ENCODE data around the gene SLX9.

SLX9 gene, protein sequence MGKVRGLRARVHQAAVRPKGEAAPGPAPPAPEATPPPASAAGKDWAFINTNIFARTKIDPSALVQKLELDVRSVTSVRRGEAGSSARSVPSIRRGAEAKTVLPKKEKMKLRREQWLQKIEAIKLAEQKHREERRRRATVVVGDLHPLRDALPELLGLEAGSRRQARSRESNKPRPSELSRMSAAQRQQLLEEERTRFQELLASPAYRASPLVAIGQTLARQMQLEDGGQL

GRCh38 chr21:44939532-44940115, at the start of gene SLX9:
Gene SLX9 (plus strand): TSS chr21:44940029. CDS start chr21:44940058, 29 bp downstream.
- DNase-seq: peak; percentile 61

DNA sequence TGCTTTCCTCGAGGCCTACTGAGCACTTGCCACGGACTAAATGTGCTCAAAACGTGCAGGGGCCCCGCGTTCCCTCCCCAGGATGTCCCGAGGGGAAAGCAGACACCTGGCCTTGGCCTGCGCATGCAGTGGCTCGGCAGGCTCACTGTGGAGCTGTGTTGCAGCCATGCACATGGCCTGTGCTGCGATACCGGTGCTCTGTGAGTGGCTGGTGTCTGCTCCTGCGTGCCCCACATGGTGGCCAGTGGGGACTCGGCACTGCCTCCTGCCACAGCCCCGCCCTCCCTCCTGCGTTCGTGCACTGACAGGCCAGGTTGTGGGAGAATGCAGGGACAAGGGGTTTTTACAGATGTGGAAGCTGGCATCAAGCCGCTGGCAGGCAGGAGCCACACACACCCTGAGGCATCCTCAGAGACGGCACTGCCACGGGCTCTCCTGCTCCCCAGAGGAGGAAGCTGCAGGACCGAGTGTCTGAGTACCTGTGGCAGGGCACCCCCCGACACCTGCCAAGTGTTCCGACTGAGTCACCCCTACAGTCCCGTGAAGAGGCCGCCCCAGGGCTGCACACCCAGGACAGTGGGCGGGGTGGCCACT, 49.4 kb upstream of the SLX9 start:
- DNase-seq: no peak

DNA sequence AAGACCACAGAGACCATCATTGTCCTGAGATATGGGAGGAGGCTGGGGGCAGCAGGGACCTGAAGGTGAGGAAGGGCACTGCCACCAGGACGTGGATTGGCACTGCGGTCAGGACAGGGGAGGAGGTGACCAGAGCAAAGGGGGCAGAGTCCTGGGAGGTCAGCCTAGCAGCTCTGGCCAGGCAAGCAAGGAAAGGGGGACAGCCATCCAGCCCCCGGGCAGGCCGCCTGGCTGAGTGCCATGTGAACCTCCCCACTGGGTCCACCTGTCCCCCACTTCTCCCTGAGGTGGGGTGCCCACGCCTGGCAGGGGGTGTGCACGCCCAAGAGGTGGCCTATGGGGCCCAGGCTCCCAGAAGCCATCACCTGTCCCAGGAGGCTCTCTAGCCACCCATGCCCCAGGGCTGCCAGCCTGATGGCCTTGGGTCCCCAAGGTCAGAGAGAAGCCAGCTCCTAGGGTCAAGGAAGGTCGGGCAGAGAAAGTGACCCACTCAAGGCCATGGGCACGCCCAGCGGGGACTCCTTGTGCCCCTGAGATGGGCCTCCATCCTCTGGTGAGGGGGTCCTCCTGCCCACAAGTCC, 48.8 kb upstream of the SLX9 start:
- no peak for DNase-seq

- DNase-seq: no peak
Measured at GRCh38 chr21:44891631-44892031, 48.2 kb upstream of the SLX9 start.

DNA sequence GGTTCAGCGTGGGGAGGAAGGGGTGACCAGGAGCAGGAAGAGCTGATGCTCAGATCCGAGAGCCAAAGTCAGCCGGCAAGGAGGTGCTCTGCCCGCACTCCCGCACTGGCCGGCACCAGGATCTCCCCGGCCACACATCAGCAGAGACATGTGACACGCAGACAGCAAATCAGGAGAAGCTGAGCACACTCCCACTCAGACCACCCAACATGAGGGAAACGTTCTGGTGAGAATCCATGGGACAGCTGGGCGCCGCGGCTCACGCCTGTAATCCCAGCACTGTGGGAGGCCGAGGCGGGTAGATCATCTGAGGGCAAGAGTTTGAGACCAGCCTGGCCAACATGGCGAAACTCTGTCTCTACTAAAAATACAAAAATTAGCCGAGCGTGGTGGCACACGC, 47.7 kb upstream of the SLX9 start:
- DNase-seq: no peak

DNA sequence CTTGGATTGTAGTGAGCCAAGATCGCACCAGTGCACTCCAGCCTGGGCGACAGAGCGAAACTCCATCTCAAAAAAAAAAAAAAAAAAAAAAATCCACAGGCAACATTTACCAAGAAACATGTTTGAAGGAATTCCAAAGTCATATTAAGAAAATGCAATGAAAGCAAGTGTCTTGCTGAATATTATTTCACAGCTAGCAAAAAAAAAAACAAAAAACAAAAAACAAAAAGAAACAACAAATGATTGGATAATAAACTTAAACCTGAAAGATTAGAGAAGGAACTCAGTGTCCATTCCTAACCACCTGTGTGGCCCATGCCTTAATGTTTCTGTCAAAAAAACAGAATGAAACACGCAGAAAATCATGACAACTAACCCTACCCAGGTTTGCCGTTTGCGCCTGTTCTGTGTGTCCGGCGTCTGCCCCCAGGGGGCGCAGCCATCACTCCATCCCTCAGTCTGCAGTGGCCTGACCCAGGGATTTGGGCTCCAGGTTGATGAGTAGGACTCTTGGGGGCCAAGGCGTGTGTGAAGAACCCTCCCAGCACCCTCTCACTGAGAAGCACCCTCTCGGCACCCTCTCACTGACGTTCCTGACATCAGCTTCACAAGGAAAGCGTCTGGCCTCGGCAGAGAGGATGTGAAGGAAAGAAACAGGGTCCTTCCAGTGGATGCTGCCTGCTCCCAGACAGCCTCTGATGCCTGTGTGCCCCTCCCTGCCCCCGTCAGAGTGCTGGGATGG, 47.1 kb upstream of the SLX9 start:
- DNase-seq: peak; percentile 33

GRCh38 chr21:44893278-44893556, 46.6 kb upstream of the SLX9 start:
- no peak for DNase-seq

DNA sequence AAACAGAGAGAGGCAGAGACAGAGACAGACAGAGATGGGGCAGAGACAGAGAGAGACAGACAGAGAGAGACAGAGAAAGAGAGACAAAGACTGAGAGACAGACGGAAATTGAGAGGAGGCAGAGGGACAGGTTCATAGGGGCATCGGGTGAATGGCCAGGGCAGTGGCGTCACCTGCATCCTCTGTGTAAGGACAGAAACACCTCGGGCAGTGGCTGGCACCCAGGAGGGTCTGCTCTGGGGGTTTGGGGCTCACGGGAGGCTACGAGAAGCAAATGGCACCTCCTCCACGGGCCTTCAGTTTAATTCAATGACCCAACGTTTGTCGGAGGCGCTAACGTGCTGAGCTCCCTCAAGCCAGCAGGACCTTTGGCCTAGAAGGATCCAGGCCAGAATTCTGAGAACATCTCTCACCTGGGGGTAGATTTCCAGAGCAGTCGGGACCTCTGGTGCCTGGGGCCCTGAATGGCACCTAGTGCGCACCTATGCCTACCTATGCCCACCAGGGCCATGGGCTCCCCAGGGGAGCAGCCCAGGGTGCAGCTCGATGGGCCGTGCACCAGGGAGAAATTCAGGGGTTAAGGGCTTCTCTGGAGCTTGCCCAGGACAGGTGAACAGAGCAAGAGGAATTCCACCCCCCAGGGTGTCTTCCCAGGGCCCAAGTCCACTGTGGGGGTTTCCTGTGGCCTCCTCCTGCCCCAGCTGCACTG, 45.7 kb upstream of the SLX9 start:
- no peak for DNase-seq

- no peak for DNase-seq
Measured at GRCh38 chr21:44894687-44895302, 45.0 kb upstream of the SLX9 start.

DNA sequence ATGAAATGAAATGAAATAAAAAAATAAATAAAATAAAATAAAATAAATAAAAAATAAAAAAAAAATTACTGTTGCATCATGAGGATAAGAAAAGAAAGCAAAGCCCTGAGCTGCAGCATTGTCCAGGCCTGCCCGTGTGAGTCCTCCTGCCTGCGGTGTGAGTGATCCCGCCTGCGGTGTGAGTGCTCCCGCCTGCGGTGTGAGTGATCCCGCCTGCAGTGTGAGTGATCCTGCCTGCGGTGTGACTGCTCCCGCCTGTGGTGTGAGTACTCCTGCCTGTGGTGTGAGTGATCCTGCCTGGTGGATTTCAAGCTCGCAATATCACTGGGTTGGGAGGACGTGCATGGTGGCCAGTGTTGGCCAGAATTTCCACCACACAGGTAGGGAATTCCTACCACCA, 44.0 kb upstream of the SLX9 start:
- DNase-seq: no peak

GRCh38 chr21:44896561-44897286, 43.1 kb upstream of the SLX9 start:
- no peak for DNase-seq

GRCh38 chr21:44897326-44898010, 42.4 kb upstream of the SLX9 start:
- DNase-seq: no peak

DNA sequence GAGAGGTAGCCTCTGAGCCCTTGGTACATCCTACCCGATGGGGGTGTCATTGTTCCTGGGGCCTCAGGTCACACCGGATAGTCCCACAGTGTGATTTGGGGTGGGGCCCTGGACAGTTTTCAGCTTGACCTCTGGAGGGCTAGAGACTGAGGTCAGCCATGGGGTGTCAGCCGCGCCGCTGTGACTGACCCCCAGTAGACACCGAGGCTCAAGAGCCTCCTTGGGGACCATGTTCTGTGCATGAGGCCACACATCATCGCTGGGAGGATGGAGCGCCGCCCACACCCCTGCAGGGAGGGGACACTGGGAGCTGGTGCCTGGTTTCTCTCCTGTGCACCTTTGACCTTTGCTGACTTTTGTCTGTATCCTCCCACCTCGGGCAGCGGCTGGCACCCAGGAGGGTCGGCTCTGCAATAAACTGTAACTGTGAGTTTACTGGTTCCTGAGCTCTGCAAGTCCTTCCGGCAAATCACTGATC, 41.8 kb upstream of the SLX9 start:
- DNase-seq: no peak

DNA sequence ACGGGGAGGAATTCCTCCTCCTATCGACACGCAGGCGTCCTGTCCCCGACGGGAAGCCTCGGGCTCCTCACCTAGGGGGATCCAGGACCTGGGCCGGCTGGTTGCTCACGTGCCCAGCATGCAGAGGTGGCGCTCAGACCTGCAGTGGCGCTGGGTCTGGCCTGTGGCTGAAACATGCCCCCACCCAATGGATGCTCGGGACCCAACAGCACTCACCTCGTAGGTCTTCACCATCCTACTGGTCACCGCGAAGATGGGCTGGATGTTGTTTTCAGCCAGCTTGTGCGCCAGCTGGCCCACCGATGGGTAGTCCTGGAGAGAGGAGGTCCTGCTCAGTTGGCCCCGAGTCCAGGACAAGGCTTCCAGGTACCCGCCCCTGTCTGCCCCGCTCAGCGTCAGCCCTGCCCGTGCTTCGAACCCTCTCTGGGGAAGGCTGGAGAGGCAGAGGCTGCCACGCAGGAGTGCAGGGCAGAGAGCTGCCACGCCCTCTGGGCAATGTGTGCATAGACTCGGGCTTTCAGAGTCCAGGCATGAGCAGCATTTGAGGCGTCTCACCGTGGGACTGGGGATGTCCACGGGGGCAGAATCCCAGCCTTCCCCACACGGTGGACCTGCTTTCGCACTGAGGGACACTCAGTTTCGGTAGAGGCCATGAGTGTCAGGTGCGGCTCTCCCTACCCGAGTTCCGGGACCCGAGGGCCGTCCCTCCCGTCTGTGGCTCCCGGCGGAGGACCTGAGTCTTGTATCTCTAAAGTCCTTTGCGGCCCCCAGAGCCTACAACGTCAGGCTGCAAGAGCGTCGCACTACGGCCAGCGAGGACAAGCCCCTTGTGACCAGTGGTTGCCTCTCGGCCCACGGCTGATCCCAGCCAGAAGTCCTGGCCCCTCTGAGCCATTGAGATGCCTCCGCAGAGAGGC, 40.7 kb upstream of the SLX9 start:
- no peak for DNase-seq

DNA sequence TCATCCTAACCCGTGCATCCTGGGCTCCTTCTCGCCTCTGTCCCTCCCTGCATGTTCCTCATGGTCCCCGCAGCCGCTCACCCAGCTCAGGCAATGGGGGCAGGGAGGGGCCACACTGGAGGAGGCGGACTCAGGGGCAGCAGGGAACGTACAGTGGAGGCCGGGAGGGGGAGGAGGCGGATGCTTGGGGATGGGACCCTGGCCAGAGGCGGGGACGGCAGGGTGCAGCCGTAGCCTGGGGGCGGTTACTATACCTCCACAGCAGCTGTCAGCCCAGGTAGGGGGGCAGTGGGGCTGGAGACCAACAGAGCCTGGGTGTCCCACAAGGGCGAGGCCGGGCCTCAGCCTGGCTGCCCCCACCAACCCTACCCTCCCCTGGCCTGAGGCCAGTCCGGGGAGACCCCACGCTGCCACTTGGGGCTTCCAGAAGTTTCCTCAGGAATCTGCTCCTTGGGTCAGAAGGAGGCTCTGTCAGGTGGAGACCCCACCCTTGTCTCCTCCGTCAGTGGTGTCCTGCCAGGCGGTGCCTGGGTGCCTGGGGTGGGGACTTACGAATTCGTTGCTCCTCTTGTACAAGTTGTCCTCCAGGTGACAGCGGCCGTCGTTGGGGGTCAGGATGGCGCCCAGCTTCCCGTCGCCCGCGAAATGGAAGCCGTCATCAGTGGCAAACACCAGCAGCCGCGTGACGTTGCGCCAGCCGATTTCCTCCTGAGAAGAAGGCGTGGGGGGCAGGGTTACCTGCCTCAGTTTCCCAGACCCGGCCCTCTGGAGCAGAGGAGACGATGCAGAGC, 39.9 kb upstream of the SLX9 start:
- DNase-seq: no peak

DNA sequence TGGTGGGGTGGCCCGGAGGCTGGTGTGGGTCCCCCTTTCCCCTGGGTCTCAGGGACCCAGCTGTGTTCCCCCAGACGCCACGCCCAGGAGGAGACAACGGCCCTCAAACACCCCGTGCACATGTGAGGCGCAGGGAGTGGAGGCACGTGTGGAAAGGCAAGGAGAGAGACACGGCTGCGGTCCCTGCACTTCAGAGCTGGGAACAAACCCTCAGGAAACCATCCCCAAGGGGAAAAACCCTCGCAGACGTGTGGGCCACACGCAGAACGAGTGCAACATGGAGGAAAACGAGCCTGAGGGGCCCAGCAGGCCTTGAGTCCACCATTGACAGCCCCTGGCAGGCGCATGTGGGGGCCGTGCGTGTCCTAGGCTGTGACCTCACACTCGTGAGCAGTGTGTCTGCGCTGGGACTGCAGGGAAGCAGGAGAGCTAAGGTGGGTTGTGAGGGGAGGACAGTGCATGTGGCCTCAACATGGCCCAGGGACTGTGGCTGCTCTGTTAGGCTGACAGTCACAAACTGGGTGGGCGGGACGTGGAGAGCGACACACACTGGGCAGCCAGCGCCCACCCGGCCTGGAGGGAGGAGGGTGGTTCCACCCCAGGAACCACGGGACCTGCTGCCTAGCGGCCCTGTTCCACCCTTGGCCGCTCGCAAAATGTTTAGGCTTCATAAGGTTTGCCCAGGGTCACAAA, 39.1 kb upstream of the SLX9 start:
- no peak for DNase-seq

GRCh38 chr21:44901391-44902074, 38.3 kb upstream of the SLX9 start:
- DNase-seq: no peak
